Mesothelial cell of epicardium (in vitro differentiated cells): Measurements from ENCODE around the gene KCNK7. TPM values are rescaled to one million over a fixed set of nuclear protein-coding genes. Genes with fewer than 3 reads are reported as not detected.
A peak's percentile ranks its signal among the peaks of the same experiment; 100 is the strongest.

ENCODE experiments used
- DNase-seq, 2 experiments: peaks; one replicate each; pipeline ENCODE4 v3.0.0; 2021; ENCODE audit warnings: low spot score in 2 of 2; ENCODE audit not compliant: unreplicated experiment in 2 of 2
- H3K27ac Mint-ChIP-seq: 2 replicates; pipeline ENCODE4 v1.8.0; 2021; ENCODE audit warnings: mixed read lengths
- H3K27me3 Mint-ChIP-seq: 2 replicates; pipeline ENCODE4 v1.8.0; 2021; ENCODE audit warnings: low read depth, mixed read lengths
- H3K36me3 Mint-ChIP-seq: 2 replicates; pipeline ENCODE4 v1.8.0; 2021; ENCODE audit warnings: mixed read lengths
- H3K4me1 Mint-ChIP-seq: 2 replicates; pipeline ENCODE4 v1.8.0; 2021; ENCODE audit warnings: mixed read lengths
- H3K4me3 Mint-ChIP-seq: 2 replicates; pipeline ENCODE4 v1.8.0; 2021; ENCODE audit warnings: mild to moderate bottlenecking, moderate library complexity, mixed read lengths
- H3K9me3 Mint-ChIP-seq: 2 replicates; pipeline ENCODE4 v1.8.0; 2021; ENCODE audit warnings: mixed read lengths
- total RNA-seq: library from RNA; stranded (reverse); gene quantifications from 3 replicates; pipeline ENCODE4 v1.2.1, GENCODE V29; 2021
- TF ChIP-seq, protein P1 (sequence below): fragments of 200-600 bp; sonication (generic); IDR thresholded peaks from one replicate; pipeline ENCODE4 v1.5.0; 2021; ENCODE audit warnings: antibody characterized with exemption; ENCODE audit not compliant: unreplicated experiment

The KCNK7 gene
- total RNA-seq, 1 donor from 2014 or later = 2.4 TPM

GRCh38 chr11:65580756-65581155, 14.8 kb downstream of the KCNK7 start:
- TF ChIP-seq, protein P1, sequence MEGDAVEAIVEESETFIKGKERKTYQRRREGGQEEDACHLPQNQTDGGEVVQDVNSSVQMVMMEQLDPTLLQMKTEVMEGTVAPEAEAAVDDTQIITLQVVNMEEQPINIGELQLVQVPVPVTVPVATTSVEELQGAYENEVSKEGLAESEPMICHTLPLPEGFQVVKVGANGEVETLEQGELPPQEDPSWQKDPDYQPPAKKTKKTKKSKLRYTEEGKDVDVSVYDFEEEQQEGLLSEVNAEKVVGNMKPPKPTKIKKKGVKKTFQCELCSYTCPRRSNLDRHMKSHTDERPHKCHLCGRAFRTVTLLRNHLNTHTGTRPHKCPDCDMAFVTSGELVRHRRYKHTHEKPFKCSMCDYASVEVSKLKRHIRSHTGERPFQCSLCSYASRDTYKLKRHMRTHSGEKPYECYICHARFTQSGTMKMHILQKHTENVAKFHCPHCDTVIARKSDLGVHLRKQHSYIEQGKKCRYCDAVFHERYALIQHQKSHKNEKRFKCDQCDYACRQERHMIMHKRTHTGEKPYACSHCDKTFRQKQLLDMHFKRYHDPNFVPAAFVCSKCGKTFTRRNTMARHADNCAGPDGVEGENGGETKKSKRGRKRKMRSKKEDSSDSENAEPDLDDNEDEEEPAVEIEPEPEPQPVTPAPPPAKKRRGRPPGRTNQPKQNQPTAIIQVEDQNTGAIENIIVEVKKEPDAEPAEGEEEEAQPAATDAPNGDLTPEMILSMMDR = no peak
- peaks cover 10% of the 10 kb centered on the region for H3K4me1 Mint-ChIP-seq
- no peaks in the 10 kb centered on the region for H3K9me3 Mint-ChIP-seq
- peaks cover 7% of the 10 kb centered on the region for H3K27me3 Mint-ChIP-seq
- H3K36me3 Mint-ChIP-seq = peaks cover 7% of the 10 kb centered on the region
- no peak for DNase-seq
- H3K27ac Mint-ChIP-seq = no peak overlapping the region
- H3K4me3 Mint-ChIP-seq = no peak overlapping the region

- Mint-ChIP-seq H3K4me1 (peaks cover 15% of the 10 kb centered on the region), H3K27ac (no peak overlapping the region), H3K27me3 (peaks cover 10% of the 10 kb centered on the region), H3K36me3 (peaks cover 7% of the 10 kb centered on the region), H3K4me3 (no peak overlapping the region), H3K9me3 (no peaks in the 10 kb centered on the region)
- no peak for DNase-seq
- TF ChIP-seq, protein P1 = no peak
Measured at GRCh38 chr11:65580031-65580692, 15.4 kb downstream of the KCNK7 start.

DNA sequence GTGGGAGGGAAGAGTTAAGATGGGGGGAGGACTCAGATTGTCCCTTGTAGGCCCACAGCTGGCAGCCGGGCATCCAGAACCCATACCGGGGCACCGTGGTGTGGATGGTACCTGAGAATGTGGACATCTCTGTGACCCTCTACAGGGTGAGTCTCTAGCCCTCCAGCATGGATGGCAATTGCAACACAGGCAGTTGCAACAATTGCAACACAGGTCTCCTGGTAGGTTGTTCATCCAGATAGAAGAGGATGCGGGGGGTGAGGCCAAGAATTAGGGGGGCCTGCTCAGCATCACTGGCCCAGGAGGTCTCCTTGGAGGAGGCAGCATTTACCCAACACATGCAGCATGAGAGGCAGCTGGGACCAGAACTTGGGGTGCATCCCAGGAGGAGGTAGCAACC, 16.3 kb downstream of the KCNK7 start:
- H3K4me3 Mint-ChIP-seq = no peak overlapping the region
- peaks cover 7% of the 10 kb centered on the region for H3K36me3 Mint-ChIP-seq
- no peak overlapping the region for H3K27ac Mint-ChIP-seq
- H3K9me3 Mint-ChIP-seq = no peaks in the 10 kb centered on the region
- TF ChIP-seq, protein P1 = no peak
- H3K27me3 Mint-ChIP-seq = peaks cover 11% of the 10 kb centered on the region
- DNase-seq = no peak
- peaks cover 21% of the 10 kb centered on the region for H3K4me1 Mint-ChIP-seq

DNA sequence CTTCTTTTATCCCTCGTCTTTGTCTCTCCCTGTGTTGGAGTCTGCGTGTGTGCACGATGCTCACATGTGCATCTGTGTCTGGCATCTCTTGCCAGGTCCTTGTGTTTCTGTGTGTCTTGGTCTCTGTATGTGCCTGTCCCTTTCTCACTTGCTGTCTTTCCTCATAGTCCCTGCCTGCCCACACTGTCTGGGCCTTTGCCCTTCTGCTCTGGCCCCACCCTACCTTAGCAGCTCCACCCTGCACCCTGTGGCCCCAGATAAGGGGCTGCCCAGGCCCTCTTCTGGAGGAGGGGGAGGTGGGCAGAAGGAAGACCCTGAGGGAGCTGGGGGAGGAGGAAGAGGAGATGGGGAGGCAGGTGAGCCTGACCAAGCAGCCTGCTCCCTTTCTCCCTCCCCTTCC, 16.9 kb downstream of the KCNK7 start:
- H3K27me3 Mint-ChIP-seq = peaks cover 9% of the 10 kb centered on the region
- TF ChIP-seq, protein P1 = no peak
- no peak for DNase-seq
- H3K9me3 Mint-ChIP-seq = no peaks in the 10 kb centered on the region
- no peak overlapping the region for H3K4me3 Mint-ChIP-seq
- peaks cover 25% of the 10 kb centered on the region for H3K4me1 Mint-ChIP-seq
- H3K36me3 Mint-ChIP-seq = peaks cover 7% of the 10 kb centered on the region
- peak overlapping the region; percentile 14 for H3K27ac Mint-ChIP-seq

DNA sequence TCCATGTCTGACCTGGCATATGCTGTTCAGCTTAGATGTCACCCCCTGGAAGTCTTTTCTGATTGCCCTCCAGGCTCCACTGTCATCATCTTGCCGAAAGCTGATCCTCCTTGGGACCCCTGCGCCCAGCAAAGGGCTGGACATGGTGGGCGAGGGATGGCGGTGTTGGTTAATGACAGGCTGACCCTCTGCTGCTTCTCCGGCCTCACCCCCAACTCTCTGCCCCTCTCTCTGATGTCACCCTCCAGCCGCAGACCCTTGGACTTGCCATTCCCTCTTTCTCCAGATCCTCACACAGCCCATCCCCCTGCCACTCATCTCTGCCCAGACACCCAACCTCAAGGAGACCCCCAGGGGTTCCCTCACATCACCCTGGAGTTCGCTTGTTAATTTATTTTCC, 17.5 kb downstream of the KCNK7 start:
- Mint-ChIP-seq H3K27me3 (peaks cover 9% of the 10 kb centered on the region), H3K27ac (no peak overlapping the region), H3K4me3 (peak overlapping the region; percentile 26), H3K36me3 (peaks cover 7% of the 10 kb centered on the region), H3K9me3 (no peaks in the 10 kb centered on the region), H3K4me1 (peaks cover 29% of the 10 kb centered on the region)
- TF ChIP-seq, protein P1 = no peak
- no peak for DNase-seq
